Renal cortex interstitium (tissue), 11 donors: ENCODE data around the gene TXNRD2. TPM values are rescaled to one million over a fixed set of nuclear protein-coding genes. Genes with fewer than 3 reads are reported as not detected.
A peak's percentile ranks its signal among the peaks of the same experiment; 100 is the strongest.

Experiments used
- DNase-seq, 11 donors: peaks; one replicate each; pipeline ENCODE4 v3.0.0-alpha.2; 2013; ENCODE audit warnings: low read depth in 9 of 11, low spot score in 4 of 11; ENCODE audit errors: extremely low read depth in 1 of 11
- polyA plus RNA-seq, 3 donors: library from polyadenylated mRNA; unstranded; fragments of 120-200 nt; gene quantifications; one replicate each; pipeline ENCODE4 v1.2.1, GENCODE V29; 2013; ENCODE audit not compliant: insufficient read length in 3 of 3

The TXNRD2 gene
- polyA plus RNA-seq, 3 donors = 22.0 to 32.1 (median 28.2) TPM

DNA sequence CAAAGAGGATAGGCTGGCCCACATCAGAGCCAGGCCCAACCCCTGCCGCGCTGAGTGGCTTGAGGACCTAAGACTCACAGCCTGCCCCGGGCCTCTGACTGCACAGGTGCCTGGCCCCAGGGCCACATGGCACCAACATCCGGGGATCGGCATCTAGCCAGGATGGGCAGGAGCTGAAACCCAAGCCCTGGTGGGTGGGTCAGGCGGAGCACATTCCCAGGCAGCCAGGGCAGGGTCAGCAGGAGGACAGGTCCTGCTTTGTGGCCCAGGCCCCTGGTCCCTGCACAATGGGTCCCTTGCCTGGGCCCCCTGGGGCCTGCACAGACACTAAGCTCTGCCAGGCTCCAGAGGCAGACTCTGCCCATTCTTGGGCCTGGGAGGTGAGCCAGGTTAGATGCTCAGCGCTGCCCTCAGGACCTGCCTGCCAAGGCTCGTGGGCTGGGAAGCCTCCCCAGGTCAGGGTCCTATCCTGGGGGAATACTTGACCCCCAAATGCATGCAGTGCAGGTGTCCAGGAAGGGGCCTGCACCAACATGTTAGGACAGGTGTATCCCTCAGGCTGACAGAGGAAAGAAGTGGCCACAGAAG, 41.5 kb upstream of the TXNRD2 start:
- no peak for DNase-seq

DNA sequence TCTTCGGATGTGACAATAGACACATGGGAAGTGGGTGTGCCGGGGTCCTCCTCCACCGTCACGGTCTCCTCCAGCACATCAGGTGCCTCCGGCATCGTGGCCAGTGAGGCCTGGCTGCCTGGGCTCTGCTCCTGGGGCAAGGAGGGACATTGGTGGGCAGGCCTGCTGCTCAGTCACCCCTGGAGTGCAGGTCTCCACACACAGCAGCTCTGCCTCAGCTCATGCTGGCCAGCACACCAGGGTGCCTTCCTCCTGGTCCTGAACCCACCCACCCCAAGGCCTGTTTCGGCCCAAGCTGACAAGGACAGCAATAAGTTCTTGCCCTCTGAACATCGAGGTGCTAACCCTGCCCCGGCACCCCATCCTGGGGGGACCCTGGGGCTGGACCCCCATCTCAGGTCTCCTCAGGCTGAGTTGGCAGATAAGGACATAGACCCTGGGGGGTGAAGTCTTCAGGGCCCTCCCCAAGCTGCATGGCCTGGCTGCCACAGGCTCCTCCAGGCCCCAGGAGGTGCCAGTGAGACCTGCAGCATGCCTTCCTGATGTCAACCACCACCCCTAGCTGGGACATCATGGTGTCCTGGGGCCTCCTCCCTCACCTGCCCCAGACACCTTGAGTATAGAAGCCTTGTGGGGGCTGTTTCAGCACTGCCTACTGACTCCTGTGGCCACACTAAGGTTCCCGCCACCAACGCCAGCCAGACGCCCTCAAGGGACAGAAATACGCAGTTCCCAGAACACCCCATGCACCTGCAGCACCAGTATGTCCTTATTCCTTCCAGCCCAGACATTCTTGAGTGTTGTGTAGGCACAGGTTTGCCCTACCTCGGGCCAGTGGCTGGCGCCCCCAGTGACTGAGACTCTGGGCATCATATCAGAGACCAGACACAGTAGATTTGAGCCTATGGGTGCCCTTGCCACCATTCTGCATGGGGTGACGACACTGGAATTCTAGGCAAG, 40.6 kb upstream of the TXNRD2 start:
- no peak for DNase-seq

DNA sequence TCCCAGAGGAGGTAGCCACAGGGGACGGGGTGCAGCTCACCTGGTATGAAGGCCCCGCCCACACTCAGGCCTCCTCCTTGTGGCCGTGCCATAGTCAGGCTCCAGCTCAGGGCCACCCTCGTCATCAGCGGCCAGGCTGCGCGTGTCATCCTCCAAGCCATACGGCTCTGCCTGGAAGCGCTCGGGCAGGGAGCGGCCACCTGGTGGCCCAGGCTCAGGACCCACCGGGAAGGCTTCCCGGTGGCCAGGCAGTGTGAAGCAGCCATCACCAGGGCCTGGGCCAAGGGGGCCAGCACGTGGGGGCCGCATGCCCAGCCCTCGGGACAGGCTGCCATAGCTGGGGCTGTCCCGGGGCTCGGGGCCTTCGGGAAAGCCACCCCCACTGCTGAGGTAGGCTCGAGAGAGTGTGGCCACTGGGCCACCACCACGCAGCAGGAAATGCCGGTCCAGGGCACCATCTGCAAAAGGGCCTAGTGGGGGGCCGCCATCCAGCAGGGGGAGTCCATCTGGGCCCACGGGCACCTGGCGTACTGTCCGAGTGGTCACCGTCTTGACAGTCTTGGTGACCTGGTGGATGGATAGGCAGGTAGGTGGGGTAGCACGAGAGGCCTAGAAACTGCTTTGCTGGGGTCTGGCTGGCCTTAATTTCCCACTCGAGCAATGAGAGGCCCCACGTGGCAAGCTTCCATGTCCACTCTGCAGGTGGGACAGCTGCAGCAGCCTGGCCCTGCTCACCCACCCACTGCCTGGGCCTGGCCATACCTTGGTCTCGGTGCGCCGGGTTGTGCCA, 39.7 kb upstream of the TXNRD2 start:
- no peak for DNase-seq

DNA sequence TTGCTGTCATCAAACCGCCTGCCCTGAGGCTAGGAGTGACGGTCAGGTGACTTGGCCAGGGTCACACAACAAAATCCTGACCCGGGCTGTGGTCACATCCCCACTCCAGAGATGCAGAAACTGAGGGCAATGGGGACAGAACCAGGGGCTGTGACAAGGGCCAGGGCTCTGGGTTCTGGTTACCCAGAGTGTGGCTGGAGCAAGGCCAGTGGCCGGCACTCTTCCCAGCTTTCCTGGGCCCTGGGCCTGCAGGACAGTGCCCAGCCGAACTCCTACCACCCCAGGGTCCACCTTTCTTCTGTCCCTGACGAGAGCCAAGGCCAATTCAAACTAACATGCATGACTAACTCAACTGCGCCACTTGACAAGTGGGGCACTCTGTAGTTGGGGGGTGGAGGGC, 39.1 kb upstream of the TXNRD2 start:
- no peak for DNase-seq

DNA sequence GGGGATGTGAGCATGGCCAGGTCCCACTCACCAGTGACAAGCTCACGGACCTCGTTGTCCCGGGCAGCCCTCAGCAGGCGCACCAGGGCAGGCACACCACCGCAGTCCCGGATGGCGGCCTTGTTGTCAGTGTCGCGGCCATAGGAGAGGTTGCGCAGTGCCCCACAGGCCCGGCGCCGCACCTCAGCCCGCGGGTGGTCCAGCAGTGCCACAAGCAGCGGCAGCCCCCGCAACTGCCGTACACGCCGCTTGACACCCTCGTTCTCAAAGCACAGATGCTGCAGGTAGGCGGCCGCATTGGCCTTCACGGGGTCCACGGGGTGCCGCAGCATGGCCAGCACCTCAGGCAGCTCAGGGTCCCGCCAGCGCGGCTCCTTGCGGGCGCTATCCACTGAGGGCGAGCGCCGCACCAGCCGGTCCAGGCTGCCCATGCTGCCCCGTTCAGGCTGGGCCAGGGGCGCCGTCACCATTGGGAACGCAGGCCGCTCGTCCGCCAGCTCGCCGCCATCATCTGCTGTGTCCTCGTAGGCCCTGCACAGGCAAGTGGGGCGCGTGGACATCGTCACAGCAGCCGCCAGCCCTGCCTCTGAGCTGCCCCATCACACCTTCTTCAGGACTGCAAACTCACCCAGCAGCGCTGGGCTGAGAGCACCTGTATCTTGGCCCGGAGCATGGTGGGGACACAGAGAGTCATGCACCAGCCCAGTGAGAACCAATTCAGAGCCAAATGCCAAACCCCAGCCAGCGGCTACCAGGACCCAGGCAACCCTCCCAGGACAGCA, 38.3 kb upstream of the TXNRD2 start:
- DNase-seq = no peak

DNA sequence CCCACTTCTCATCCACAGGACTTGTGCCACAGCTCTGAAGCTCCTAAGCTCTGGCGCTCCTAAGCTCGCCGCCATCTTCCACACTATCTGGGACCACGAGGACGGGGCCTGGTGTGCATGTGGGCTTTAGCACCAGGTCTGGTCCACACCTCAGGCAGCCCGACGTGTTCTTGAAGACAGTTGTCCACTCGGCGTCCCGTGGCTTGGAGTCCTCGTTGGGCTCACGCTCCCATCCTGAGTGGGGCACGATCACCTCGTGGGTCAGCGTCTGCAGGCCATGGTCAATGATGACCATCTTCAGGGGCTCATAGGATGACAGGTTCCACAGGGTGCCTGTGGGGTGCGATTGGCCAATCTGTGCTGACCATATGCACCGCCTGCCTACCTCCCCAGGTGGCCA, 37.1 kb upstream of the TXNRD2 start:
- DNase-seq = no peak

DNA sequence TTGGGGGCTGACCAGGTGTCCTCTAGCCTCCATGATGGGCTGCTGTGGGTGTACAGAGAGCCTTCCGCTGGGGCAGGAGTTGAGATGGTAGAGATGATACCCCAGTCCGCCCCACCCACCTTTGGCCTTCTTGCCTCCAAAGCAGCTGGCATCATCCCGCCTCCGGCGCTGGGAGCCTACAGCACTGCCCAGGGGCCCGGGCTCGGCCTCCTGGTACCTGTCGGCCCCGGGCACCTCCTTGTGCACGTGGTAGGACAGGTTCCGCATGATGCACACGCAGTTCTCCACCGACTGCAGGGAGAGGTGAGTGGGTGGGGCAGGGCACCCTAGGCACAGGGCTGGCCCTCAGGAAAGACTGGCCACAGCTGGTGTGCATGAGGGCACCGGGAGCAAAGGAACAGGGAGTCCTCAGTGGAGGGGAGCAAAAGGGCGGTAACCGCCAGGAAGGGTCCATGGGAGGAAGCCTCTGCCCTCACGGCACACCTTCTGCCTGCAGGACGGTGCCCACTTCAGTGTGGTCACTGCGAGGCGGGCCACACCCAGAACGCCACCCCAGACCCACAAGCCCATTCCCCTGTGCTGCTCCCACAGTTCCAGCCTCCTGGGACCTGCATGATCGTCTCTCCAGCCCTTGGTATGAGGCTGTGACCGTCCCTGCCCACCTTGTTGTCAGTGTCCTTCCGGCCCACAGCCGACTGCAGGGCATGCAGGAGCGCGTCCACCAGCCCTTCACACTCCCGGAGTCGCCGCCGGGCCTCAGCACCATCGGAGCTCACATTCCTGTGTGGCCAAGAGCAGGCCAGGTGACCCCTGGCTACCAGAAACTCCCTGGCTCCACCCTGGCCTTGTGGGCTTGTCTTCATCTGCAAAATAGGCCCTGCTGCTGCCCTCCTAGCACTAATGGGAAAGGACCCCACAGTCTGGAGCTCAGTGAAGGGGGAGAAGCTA, 36.0 kb upstream of the TXNRD2 start:
- no peak for DNase-seq

DNA sequence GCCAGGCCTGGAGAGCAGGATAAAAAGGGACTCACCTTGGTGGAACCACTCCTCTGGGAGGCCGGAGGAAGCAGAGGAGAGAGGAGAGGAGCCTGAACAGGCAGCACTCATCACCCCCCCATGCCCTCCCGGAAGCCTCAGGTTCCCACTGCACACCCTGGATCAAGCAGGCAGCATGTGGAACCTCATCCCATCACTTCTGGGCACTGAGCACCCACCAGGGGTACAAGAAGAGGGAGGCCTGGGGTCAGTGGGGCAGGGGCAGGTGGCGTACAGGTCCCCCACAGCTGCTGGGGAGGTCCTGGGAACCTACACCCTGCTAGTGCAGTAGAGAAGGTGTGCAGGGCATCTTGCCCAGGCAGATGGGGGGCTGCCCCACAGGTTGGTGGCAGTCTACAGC, 35.1 kb upstream of the TXNRD2 start:
- no peak for DNase-seq

DNA sequence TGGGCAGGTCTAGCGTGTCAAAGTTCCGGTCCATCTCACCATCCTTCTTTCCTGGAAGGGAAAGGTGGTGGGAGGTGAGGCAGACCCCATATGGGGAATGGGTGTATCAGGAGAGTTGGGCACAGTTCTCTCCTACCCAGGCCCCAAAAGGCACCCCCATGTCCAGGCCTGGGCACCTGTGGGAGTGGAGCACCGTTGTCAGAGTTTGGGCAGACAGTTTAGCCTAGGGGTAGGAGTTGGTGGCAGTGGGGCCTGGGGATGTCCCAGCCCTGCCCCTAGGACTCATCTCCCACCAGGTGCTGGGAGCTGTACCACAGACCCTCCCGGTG, 34.1 kb upstream of the TXNRD2 start:
- DNase-seq = no peak

DNA sequence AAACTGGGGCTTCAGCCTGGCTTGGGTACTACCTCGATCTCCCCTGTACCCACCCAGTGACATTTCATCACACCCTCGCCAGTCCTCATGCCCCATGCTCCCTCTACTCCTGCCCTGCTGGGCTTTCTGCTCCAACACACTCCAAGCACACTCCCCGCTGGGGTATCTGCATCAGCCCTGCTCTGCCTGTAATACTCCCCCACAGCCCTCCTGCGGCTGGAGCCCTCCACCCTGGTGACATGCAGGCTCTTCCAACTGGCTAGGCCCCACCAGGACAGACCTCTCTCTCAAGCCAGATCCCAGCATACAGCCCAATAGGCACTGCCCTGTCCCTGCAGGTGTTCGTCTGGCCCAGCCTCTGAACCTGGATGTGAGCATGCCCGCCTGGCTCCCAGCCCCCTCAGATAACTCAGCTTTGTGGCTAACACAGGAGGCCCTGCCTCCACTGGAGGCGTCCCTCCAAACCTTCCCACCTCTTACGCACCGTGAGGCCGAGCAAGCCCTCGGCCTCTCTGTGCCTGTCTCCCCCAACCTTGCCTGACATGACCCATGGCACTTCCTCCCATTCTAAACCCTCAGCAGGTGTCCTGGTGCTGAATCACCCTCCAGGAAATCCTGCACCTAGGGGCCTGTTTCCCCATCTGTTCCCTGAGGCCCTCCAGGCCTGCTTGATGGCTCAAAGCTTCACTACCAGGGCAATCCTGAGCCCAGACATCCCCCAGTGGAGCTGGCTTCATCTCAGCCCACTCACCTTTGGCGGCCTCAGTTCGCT, 33.5 kb upstream of the TXNRD2 start:
- no peak for DNase-seq

DNA sequence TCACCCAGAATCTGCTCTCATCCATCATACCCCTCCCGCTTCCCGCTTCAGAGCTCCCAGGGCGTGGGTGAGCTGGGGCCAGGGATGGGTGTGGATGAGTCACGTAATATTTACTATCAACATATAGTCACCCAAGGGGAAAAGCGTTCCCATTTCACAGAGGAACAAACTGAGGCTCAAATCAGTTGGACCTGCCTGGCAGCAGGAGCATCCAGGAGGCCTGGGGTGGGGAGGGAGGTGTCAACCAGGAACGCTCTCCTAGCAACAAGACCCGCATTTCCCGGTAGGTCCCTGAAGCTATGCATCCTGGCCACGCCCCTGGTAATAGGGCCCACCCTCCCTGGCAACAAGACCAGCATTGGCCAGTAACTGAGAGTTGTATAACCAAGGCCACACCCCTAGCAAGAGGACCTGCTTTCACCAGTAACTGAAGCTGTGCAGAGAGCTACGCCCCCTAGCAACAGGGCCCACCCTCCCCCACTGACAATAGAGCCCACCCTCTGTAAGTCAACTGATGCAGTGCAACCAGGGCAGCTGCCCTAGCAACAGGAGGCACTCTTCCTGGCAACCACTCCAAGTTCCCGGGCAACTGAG, 32.7 kb upstream of the TXNRD2 start:
- peak in 8 of 11 donors; percentile 41 to 78 (median 61) for DNase-seq

DNA sequence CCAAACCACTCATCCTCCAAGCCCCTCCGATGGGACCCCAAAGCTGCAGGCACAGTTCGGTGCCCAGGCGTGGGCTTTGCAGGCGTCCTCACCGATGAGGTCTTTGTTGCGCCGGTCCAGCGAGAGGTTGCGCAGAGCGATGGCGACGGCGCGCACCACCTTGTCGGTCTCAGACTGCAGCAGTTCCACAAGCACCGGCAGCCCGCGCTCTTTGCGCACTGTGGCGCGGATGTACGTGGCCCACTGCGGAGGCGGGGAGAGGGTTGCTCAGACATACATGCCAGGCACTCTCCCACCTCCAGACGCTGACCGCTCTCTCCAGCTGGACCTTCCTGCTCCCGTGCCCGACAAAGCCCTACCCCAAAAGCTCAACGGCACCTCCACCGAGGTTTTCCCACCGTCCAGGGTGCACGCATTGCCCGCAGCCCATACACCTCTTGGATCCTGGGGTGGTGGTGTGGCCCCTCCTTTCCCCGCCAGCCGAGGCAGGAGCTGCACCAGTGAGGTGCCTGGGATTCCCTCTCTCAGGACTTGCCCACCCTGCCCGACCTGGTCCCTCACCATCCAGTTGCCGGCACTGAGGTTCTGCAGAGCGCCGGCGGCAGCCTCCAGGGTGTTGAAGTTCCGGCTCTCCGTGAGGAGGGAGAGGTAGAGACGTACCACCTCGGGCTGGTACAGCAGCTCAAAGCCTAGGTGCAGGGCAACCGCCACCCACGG, 32.1 kb upstream of the TXNRD2 start:
- no peak for DNase-seq

DNA sequence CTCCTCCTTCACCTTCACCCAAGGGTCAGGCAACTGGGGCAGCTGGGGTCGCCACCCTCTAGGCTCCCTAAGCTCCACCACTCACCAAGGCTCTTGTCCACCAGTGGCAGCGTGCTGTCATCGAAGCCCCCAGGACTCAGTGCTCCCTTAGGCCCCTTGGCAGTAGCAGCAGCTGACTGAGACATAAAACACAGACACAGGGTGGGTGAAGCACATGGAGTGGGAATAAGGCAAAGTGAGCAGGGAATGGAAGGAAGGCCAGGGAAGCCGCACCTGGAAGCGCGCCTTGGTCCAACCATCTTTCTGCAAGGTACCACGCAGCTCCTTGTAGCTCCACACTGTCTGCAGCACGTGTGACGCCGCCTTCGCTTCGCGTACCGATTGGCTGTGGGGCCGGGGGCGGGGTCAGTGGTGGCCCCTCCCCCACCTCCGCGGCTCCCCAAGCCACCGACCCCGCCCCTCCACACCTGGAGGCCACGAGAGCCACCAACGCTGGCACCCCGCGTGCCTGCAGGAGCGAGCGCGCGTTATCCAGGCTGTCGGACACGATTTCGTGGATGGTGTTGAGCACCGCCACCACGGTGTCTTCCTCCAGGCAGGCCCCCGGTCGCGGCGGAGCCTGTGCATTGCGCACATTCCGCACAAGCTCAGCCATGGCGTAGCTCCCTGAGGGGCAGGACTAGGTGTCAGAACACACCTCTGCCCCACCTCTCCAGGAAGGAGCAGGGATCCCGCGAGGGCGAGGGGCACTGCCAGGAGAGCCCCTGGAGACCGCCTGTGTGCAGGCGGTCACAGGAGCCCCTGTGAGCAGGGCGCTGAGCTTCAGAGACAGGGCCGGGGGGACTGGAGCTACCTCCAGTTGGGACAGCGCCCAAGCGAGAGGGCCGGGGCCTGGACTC, 31.3 kb upstream of the TXNRD2 start:
- no peak for DNase-seq

DNA sequence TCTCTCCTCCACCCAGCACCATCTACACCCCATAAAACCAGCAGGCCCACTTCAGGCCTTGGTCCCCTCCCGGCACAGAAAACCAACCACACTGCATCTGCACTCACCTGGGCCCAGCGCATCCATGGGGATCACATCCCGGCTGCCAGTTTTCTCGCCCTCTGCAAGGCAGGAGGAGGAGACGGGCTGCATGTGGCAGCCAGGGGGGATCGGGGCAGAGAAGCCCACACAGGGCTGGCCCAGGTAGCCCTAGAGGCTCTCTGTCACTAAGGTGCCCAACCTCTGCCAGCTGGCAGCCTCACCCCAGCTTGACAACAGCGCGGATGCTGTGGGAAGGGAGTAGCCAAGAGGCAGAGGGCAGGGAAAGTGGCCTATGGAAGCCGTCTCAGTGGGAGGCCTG, 30.6 kb upstream of the TXNRD2 start:
- no peak for DNase-seq

DNA sequence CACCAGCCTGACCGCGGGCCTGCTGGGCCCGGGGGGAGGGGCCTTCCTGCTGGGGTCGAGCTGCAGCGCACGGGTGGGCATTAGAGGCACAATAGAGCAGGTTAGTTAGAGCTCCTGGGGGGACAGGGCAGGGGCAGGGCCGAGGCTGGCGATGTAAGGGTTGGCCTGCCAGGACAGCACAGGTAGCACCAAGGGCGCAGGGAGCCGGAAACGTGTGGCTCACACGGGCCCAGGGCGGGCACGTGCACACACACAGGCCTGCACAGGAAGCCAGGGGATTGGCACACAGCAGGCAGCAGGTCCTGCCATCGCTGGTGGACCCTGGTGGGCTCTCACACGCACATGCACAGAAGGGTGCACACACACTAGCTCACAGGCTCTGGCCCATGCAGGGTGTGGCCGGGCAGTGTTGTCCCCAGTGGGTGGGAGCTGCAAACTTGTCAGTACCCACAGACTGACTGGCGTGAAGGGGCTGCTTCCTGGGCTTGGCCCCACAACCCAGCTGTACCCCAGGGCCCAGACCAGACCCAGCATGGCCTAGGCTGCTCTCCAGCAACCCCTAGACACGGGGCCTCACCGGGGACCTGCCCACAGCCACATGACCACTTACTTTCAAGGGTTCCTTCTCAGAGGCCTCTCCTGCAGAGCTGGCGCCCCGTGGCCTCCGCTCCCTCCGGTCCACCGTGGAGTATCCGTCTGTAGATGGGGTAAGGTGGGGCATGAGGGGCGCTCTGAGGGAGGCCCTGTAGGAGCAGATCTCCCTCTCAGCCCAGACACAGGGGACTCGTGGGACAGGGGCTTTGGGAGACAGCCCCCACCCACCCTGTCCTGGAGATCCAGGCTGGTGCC, 29.9 kb upstream of the TXNRD2 start:
- no peak for DNase-seq
